Measurements from ENCODE around the gene AGFG2.

The AGFG2 gene

GRCh38 chr7:100567031-100567730, 28.2 kb downstream of the AGFG2 start:
- no peaks in the 10 kb centered on the region for H3K4me1 ChIP-seq (ENCODE audit: low read length)
- H3K9ac ChIP-seq (ENCODE audit: low read length) = no peak overlapping the region
- H4K20me1 ChIP-seq (ENCODE audit: insufficient read depth, low read length) = no peaks in the 10 kb centered on the region
- no peaks in the 10 kb centered on the region for H3K9me3 ChIP-seq (ENCODE audit: insufficient read depth, low read length)
- TF ChIP-seq, protein P1, sequence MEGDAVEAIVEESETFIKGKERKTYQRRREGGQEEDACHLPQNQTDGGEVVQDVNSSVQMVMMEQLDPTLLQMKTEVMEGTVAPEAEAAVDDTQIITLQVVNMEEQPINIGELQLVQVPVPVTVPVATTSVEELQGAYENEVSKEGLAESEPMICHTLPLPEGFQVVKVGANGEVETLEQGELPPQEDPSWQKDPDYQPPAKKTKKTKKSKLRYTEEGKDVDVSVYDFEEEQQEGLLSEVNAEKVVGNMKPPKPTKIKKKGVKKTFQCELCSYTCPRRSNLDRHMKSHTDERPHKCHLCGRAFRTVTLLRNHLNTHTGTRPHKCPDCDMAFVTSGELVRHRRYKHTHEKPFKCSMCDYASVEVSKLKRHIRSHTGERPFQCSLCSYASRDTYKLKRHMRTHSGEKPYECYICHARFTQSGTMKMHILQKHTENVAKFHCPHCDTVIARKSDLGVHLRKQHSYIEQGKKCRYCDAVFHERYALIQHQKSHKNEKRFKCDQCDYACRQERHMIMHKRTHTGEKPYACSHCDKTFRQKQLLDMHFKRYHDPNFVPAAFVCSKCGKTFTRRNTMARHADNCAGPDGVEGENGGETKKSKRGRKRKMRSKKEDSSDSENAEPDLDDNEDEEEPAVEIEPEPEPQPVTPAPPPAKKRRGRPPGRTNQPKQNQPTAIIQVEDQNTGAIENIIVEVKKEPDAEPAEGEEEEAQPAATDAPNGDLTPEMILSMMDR (IDR thresholded peaks at IDR 0.05; ENCODE audit: low read depth, low read length) = no peak
- TF ChIP-seq EZH2phosphoT487 (IDR thresholded peaks at IDR 0.05; ENCODE audit: low read depth) = no peak
- no peak overlapping the region for H3K27ac ChIP-seq (ENCODE audit: low read length)
- peaks cover 2% of the 10 kb centered on the region for H3K36me3 ChIP-seq (replicated peaks; ENCODE audit: low read depth, low read length)
- H3K27me3 ChIP-seq (ENCODE audit: low read depth, low read length) = no peaks in the 10 kb centered on the region
- H3K4me3 ChIP-seq (ENCODE audit: low read length) = no peak overlapping the region
- no peak overlapping the region for H2AFZ ChIP-seq (ENCODE audit: low read depth, low read length)
- no peak overlapping the region for H3K4me2 ChIP-seq (ENCODE audit: low read length)
- no peaks in the 10 kb centered on the region for H3K79me2 ChIP-seq (ENCODE audit: low read length)

- H3K27ac ChIP-seq (ENCODE audit: low read length) = no peak overlapping the region
- peaks cover 2% of the 10 kb centered on the region for H3K36me3 ChIP-seq (replicated peaks; ENCODE audit: low read depth, low read length)
- no peak for TF ChIP-seq EZH2phosphoT487 (IDR thresholded peaks at IDR 0.05; ENCODE audit: low read depth)
- TF ChIP-seq, protein P1 (IDR thresholded peaks at IDR 0.05; ENCODE audit: low read depth, low read length) = no peak
- no peaks in the 10 kb centered on the region for H4K20me1 ChIP-seq (ENCODE audit: insufficient read depth, low read length)
- no peaks in the 10 kb centered on the region for H3K4me1 ChIP-seq (ENCODE audit: low read length)
- H2AFZ ChIP-seq (ENCODE audit: low read depth, low read length) = no peak overlapping the region
- H3K27me3 ChIP-seq (ENCODE audit: low read depth, low read length) = no peaks in the 10 kb centered on the region
- no peak overlapping the region for H3K4me3 ChIP-seq (ENCODE audit: low read length)
- H3K9ac ChIP-seq (ENCODE audit: low read length) = no peak overlapping the region
- H3K4me2 ChIP-seq (ENCODE audit: low read length) = no peak overlapping the region
- H3K79me2 ChIP-seq (ENCODE audit: low read length) = no peaks in the 10 kb centered on the region
- no peaks in the 10 kb centered on the region for H3K9me3 ChIP-seq (ENCODE audit: insufficient read depth, low read length)
Measured at GRCh38 chr7:100567751-100568175, 28.8 kb downstream of the AGFG2 start.

DNA sequence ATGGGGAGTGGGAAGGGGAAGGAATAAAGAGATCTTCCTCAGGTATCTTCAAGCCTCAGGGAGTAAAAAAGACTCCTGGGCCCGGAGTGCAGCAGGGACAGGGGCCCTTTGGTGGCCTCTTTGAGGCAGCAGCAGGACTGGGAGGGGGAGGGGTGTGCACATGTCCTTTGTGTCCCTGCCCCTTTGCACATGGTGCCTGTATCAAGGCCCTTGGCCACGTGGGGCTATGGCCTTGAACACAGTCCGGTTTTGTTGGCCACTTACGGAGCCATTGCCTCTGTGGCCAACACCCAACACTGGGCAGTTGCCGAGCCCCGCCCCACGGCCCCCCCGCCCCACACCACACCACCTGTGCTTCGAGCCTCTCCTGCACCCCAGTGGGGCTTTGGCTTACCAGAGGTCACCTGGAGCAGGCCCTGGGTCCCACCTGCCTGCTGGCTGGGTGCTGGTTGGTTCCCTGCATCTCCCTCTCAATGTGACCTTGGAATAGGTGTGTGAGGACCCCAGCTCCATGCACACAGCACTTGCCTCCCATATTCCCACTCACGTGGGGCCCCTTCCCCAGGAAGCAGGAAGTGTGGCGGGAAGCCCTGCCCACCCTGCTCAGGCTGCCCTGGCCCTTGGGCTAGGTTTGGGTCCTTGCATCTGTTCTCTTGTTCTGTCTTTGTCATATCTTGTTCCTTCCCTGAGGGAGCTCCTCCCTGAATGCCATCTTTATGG, 29.3 kb downstream of the AGFG2 start:
- TF ChIP-seq EZH2phosphoT487 (IDR thresholded peaks at IDR 0.05; ENCODE audit: low read depth) = no peak
- TF ChIP-seq, protein P1 (IDR thresholded peaks at IDR 0.05; ENCODE audit: low read depth, low read length) = no peak
- Histone ChIP-seq H4K20me1 (ENCODE audit: insufficient read depth, low read length) (no peaks in the 10 kb centered on the region), H2AFZ (ENCODE audit: low read depth, low read length) (no peak overlapping the region), H3K9me3 (ENCODE audit: insufficient read depth, low read length) (no peaks in the 10 kb centered on the region), H3K4me3 (ENCODE audit: low read length) (no peak overlapping the region), H3K79me2 (ENCODE audit: low read length) (no peaks in the 10 kb centered on the region), H3K27ac (ENCODE audit: low read length) (no peak overlapping the region), H3K9ac (ENCODE audit: low read length) (no peak overlapping the region), H3K27me3 (ENCODE audit: low read depth, low read length) (no peaks in the 10 kb centered on the region), H3K36me3 (replicated peaks; ENCODE audit: low read depth, low read length) (peaks cover 2% of the 10 kb centered on the region), H3K4me2 (ENCODE audit: low read length) (no peak overlapping the region), H3K4me1 (ENCODE audit: low read length) (no peaks in the 10 kb centered on the region)
